Upper lobe of left lung (tissue), 4 donors: Measurements from ENCODE around the gene ITGA2.

ENCODE experiments used
- EP300 ChIP-seq, 4 donors: sonication (generic); formaldehyde crosslinking; IDR thresholded peaks; one replicate each; pipeline ENCODE4 v1.5.1; 2017; ENCODE audit warnings: antibody characterized with exemption in 4 of 4, control low read depth in 2 of 4
- POLR2A ChIP-seq, 4 donors: fragments of 450-650 bp; IDR thresholded peaks; one replicate each; pipeline ENCODE4 v1.5.1; 2016 to 2017; ENCODE audit warnings: antibody characterized with exemption in 4 of 4, mild to moderate bottlenecking in 2 of 4
- POLR2AphosphoS5 ChIP-seq, 2 donors: sonication (generic); formaldehyde crosslinking; IDR thresholded peaks; one replicate each; pipeline ENCODE4 v1.5.1; 2017; ENCODE audit warnings: antibody characterized with exemption in 2 of 2
- TF ChIP-seq, protein P1 (sequence below), 6 experiments: fragments of 450-650 bp in 4 of 6; fragments of 200-600 bp in 2 of 6; sonication (generic) in 2 of 6; IDR thresholded peaks; one replicate each; pipeline ENCODE4 v1.5.1; 2016 to 2019; ENCODE audit warnings: antibody characterized with exemption in 6 of 6

GRCh38 chr5:53128481-53128880 is 139.3 kb downstream of the ITGA2 start:
- TF ChIP-seq, protein P1, sequence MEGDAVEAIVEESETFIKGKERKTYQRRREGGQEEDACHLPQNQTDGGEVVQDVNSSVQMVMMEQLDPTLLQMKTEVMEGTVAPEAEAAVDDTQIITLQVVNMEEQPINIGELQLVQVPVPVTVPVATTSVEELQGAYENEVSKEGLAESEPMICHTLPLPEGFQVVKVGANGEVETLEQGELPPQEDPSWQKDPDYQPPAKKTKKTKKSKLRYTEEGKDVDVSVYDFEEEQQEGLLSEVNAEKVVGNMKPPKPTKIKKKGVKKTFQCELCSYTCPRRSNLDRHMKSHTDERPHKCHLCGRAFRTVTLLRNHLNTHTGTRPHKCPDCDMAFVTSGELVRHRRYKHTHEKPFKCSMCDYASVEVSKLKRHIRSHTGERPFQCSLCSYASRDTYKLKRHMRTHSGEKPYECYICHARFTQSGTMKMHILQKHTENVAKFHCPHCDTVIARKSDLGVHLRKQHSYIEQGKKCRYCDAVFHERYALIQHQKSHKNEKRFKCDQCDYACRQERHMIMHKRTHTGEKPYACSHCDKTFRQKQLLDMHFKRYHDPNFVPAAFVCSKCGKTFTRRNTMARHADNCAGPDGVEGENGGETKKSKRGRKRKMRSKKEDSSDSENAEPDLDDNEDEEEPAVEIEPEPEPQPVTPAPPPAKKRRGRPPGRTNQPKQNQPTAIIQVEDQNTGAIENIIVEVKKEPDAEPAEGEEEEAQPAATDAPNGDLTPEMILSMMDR (IDR thresholded peaks at IDR 0.05) = no peak
- TF ChIP-seq POLR2A (IDR thresholded peaks at IDR 0.05) (no peak), POLR2AphosphoS5 (IDR thresholded peaks at IDR 0.05) (no peak), EP300 (IDR thresholded peaks at IDR 0.05) (no peak)
